SHP77 (cell line): ENCODE measurements around the gene APOA4.
A peak's percentile ranks its signal among the peaks of the same experiment; 100 is the strongest.

Source experiments
- DNase-seq, 2 experiments: peaks; one replicate each; lab custom pipeline; 2025; lab: John Stamatoyannopoulos, UW

The APOA4 gene

DNA sequence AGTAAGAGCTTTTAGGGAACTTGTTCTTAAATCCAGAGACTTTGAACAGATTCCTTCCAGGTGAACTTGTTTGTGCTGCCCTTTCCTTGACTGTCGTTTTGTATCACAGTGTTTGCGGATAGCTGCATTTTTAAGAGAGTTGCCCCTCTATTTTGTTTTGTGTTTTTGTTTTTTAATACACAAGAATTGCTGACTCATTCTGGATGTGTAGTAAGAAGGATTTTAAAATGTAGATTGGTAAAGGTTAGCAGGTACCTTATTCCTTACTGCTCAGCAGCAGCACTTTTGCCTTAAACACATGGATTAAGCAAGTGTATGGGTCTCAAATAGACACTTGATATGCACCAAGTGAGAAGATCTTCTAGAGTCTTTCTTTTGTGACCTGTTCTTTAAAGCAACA, 22.5 kb downstream of the APOA4 start:
- DNase-seq = no peak

DNA sequence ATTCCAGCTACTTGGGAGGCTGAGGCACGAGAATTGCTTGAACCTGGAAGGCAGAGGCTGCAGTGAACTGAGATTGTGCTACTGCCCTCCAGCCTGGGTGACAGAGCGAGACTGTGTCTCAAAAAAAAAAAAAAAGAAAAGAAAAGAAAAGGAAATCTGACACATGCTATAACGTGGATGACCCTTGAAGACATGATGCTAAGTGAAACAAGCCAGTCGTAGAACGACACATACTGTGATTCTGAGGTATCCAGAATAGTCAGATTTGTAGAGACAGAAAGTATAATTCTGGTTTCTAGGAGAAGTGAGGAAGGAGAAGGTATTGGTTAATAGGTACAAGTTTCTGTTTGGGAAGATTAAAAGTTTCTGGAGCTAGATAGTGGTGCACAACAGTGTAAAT, 24.7 kb downstream of the APOA4 start:
- no peak for DNase-seq

DNA sequence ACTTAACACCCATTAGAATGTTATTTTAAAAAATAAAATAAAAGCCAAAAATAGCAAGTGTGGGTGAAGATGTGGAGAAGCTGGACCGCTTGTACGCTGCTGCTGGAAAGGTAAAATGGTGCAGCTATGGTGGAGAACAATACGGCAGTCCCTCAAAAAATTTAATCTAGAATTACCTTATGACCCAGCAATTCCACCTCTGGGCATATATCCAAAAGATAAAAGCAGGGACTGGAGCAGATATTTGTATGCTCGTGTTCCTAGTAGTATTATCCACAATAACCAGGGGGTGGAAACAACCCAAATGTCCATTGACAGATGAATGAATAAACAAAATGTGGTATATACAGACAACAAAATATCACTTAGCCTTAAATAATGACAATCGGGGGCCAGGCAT, 25.3 kb downstream of the APOA4 start:
- DNase-seq = no peak

DNA sequence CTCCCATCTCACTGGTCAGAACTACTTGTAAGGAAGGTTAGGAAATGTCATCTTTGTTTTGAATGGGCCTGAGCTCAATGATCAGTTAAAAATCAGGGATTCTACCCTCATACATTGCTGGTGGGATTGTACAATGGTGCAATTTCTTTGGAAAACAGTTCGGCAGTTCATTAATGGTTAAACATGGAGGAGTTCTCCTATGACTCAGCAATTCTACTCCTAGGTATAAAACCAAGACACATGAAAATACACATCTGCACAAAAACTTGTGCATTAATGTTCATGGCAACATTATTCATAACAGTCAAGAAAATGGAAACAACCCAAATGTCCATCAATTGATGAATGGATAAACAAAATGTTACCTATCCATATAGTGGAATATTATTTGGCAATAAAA, 26.6 kb downstream of the APOA4 start:
- DNase-seq = no peak

DNA sequence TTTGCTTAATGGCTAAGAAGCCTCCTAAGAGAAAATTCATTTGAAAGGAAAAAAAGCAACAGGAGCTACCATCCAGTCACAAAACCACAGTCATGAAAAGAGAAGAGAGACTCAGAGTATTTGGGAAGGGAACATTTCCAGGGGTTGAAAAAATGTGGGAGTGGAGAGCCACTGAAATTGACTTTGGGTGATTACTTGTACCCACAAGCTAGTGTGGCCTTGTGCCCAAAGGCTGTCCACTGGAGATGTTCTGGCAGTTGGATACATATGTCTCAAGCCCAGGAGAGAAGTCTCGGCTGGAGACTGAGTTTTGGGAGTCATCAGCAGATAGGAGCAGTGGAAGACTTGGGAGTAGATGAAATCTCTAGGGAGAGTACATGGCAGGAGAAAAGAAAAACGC, 28.3 kb downstream of the APOA4 start:
- no peak for DNase-seq

DNA sequence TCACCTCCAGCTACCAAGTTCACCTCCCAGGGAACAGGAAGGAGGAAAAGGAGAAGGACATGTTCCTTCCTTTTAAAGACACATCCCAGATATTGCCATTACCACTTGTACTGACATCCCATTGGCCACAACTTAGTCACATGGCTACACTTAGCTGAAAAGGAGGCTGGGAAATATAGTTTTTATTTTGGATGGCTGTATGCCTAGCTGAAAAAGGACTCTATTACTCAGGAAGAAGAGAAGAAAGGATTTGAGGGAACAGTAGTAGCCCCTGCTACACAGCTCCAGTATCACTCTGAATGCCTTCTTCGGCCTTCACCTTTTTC, 29.4 kb downstream of the APOA4 start:
- no peak for DNase-seq

DNA sequence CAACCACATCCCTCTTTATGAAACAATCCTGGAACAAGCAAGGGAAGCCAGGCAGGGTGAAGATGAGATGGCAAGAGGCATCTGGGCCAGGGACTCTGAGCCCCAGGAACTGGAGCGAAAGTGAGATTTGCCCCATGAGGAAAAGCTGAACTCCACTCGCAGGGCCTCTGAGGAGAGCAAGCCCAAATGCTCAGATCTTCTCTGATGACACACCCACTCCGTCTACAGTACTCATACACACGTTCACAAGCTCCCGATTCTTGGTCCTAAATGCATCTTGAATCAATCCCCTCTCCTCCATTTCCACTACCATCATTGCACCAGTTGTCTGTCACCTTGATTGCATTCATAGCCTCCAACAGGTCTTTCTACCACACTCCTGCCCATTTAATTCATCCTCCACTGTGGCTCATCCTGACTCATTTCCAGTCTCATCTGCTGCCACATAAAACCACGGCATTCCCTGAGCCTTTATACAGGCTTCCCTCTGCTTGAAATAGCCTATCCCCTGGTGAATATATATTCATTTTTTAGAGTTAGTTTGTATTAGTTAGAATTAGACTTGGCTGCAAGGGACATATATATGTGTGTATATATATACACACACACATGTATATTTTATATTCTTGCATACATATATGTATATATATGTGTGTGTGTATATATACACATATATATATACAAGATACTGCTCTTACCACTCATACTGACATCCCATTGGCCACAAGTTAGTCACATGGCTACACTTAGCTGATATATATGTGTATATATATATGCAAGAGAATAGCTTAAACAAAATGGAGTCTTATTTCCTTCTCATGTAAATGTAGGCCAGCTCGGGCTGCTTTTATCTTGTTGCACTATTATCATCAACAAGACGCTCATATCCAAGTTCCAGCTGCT, 30.0 kb downstream of the APOA4 start:
- DNase-seq = no peak

DNA sequence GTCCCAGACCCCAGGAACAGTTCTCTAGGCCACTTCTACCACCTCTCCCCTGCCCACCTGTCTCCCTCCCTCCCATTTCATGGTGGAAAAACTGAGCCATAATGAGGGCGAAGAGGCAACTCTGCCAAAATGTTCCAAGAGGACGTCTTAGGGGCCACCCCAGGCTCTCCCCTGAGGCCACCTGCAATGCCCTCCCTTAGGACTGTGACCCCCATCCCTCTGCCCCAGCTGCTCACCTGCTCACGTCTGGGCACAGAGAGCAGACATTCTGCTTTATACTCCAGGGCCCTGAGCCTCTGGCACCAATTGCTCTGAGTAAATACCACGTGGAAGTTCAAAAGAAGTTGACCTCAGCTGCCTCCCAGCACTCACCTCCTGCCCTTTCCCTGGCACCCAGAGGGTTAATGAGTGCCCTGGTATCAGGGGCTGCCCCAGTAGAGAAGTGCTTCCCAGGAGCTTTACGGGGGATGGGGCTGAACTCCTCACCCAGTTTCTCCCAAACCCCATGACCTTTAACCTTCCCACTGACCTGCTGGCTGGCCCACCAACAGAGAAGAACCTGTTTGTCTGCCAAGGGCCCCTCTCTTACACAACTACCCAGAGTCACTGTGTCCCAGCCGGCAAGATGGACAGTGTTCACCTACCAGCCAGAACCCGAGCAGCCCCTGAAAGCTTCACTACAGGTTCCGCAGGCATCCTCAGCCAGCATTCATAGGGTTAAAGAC, 30.8 kb downstream of the APOA4 start:
- no peak for DNase-seq

DNA sequence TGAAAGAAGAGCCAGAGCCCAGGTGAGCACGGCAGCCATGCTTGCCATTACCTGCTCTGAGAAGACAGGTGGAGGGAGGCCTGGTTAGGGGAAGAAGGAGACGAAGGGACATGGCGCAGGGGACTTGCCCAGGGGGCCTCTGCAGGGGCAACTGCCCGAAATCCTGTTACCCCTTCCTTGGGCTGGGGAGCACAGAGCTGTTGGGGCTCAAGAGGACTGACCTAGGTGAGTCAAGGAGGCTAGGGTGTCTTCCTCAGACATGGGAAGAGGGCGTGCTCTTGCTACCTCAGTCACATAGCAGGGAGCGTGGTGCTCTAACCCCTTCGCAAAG, 31.3 kb downstream of the APOA4 start, which contains the start of gene APOA5:
APOA5 (minus strand) TSS at position 67 of the 331 bp plus-strand sequence; CDS start at position 48, 19 bp downstream.
- no peak for DNase-seq

DNA sequence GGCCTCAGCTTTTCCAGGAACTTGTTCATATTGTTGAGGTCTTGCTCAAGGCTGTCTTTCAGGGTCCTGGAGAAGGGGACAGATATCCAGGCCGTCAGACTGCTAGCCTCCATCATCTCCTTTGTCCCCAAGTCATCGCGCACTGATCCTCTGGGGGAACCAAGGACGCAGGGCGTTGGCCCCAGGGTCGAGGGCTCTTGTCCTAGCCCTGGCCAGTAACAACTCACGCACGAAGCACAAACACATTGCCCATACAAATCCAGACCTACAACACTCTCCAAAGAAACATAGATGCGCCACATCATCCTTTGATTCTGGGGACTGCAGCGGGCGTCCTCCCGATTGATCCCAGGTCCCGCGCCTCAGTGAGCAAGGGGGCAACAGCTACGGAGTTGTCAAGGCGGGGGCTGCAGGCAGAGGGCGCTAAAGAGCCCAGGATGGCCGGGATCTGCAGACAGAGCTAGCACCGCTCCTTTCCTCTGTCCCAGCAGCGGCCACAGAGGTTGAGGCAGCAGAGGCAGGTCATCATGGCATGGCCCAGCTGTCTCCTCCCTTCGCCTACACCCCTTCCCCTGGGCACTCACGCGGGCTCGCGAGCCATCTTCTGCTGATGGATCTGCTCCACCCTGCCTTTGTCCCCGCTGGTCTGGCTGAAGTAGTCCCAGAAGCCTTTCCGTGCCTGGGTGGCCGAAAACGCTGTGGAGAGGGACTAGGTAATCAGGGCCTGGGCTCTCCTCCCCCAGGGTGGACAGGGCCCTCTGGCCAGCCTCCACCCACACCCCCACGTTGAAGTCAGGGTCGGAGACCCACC, 31.9 kb downstream of the APOA4 start:
- peak; percentile 34 to 64 for DNase-seq

DNA sequence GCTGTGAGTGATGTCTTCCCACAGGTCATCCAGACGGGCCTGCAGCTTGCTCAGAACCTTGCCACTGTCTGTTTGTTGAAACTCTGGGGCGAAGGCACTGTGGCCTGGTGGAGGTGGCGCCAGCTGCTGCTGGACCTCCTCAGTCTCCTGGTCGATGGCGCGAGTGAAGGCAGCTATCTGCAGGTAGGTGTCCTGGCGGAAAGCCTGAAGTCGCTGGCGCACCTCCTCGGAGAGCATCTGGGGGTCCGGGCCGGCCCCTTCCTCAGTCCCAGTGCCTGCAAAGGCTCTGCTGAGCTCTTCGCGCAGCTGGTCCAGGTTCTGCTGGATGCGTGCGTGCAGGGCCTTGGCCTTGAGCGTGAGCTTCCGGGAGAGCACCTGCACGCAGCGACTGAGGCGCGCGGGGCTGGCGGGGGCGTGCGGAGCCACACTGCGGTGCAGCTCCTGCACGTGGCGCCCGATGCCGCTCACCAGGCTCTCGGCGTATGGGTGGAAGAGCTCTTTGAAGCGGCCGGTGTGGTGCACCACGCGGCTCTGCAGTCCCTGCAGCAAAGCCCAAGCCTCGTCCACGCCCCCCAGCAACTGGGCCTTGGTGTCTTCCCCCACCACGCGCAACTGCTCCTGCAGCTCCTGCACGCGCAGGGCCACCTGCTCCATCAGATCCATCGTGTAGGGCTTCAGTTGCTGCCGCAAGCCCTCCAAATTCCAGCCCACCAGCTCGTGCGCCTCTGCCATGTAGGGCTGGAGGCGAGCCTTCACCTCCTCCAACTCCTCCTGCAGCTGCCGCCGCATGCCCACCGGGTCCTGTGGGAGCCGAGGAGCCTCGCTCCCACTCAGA, 32.7 kb downstream of the APOA4 start:
- no peak for DNase-seq

DNA sequence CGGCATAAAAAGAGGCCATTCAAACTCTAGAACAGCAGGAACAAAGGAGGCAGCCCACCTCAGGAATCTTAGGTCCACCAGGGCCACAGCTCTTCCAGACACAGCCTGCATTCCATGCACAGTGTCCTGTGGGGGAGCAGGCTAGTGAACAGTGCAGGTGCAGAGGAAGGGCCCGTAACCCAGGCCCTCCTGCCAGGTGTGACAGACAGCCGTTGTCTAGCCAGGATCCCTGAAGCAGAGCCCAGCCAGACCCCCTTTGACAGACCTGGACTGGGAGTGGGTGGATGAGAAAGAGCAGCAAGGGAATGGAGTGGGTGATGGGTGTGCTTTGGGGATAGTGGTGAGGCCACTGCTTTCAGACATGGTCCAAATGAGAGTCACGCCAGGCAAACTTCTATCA, 34.1 kb downstream of the APOA4 start:
- DNase-seq = no peak

DNA sequence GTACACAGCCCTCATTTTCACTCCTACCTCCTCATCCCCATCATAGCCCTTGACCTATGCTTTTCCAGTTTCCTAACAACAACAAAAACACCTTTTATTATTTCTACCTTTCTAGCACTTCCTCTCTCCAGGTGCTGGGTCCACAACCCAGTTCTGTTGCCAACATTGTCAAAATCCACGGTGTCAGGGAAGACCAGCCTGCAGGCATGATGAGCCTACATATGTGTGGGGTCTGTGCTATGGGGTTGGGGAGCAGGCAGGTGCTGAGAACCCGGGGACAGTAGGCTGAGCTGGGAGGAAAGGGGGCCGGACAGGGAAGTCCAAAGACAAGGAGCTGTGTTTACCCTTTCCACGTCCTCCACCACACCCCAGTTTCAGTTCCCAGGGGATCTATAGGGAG, 34.6 kb downstream of the APOA4 start:
- DNase-seq = no peak

DNA sequence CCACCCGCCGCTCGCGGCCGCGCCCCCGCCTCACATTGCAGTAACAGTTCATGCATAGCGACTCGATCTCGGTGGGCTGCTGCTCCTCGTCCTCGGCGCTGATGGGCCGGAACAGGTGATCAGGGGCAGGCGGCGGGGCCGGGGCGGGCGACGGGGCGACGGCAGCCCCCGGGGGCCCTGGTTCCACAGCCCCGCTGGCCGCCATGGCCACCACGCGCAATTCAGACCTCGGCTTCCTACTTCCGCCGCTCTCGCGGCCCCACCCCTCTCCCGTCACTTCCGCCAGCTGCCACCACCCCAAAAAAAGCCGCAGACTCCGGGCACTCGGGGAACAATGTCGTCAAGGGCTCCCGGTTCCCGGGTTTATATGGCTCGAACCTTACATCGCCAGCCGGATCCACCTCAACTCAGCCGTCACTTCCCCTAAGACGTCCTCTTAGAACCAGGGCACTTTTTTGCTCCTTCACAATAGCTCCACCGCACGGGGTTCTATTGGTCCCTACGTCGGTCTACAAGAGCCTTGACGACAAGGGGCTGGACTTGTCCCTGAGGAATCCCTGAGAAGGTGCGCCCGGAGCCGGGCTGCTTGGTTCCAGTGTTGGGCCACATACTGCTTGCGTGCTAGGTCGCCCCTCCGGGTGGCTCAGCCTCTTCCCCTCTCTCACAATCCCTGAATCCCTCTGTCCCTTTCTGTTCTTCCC, 35.2 kb downstream of the APOA4 start, which contains the start of gene ZPR1:
ZPR1 (minus strand) TSS at position 238 of the 701 bp plus-strand sequence; CDS start at position 205, 33 bp downstream.
- peak; percentile 55 to 59 for DNase-seq

DNA sequence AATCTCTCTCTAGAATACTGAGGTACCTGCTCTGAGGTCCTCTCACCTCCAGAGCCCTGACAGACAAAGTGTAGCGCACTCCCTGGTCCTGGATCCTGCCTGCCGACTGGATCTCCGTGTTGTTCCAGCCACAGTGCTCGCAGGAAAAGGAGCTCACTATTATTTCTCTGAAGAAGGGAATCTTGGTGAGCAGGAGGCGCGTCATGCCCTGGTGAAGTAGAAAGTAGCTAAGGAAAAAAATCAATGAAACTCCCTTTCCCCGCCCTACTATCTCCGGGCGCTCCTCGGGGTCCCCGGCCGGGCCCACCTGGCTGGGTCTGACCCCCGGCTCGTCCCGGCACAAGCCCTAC, 35.7 kb downstream of the APOA4 start:
- no peak for DNase-seq

DNA sequence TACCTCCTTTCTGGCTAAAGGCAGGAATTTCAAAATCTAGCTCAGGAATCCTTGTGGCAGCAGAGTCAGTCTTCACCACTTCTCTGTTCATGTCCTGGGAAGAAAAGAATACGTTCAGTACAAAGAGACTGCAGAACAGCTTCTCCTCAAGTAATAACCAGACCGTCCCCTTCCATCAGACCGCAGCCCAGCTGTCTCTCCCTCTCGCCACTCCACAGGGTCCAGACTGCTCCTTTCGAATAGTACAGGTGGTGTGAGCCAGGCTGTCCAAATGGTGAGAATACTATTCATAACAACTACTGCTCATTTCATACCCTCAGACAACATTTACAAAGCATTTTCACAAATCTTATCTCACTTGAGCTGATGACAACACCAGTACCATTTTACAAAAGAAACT, 36.1 kb downstream of the APOA4 start:
- DNase-seq = no peak

DNA sequence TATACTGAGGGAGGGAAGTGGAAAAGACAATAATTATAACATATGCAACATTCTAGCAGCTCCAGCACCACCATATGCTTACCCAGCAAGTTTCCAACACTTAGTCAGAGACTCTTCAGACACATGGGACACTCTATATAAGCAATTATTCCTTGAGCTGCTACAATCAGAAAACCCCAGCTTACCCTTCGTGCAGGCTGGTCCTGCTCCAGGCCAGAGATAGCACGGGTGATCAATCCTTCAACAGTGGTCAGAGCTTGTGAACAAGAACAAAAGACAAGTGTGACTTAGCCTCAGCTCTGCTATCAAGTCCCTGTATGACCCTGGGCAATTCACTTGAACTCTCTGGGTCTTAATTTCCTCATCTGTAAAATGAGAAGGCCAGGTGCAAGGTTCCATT, 36.8 kb downstream of the APOA4 start:
- DNase-seq = no peak

DNA sequence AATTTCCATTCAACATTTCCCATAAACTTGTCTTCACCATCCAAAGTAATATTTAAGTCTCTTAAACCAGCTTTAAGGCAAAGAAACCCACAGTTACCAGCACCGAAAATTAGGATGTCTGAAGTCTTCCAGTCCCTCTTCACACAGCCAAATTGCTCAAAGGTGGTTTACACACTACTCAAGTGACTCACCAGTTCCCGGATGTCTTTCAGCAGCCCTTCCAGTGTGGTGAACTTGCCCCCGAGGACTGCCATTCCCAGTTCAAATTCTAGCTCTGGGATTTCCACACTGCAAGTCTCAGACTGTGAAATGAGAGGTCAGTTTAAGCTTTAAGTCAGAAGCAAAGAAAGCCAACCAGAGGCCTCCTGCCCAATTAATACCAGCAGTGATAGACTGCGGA, 40.4 kb downstream of the APOA4 start:
- DNase-seq = no peak

DNA sequence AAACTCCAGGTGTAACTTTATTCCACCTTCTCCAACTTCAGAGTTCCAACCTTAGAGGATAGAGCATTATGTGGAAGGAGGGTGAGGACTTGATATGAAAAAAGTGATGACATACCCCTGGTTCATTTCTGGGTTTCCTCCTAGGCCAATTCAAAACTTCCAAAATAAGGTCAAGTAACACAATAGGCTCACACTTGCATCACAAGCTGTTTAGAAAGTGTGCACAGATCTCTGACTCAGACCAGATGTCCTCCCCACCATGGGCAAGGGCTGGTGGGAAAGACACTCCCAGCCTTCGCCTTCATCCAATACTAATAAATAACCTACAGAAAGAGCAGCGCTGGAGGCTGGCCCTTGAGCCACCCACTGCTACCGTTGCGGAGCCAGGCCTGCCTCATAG, 44.5 kb downstream of the APOA4 start:
- no peak for DNase-seq

DNA sequence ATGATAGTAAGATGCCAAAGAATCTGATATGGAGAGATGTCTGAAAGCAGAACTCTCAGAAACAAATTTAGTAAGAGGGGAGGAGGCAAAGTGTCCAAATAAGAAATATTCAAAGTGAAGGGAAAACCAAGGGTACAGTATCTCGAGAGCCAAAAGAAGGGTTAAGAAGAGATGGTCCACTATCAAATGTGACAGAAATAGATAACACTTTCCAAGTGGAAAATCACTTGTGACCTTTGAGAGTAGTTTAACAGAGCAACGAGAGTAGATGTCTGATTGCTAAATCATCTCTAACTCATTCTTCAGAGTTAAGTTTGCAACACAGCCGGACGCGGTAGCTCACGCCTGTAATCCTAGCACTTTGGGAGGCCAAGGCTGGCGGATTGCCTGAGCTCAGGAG, 46.0 kb downstream of the APOA4 start:
- DNase-seq = no peak

DNA sequence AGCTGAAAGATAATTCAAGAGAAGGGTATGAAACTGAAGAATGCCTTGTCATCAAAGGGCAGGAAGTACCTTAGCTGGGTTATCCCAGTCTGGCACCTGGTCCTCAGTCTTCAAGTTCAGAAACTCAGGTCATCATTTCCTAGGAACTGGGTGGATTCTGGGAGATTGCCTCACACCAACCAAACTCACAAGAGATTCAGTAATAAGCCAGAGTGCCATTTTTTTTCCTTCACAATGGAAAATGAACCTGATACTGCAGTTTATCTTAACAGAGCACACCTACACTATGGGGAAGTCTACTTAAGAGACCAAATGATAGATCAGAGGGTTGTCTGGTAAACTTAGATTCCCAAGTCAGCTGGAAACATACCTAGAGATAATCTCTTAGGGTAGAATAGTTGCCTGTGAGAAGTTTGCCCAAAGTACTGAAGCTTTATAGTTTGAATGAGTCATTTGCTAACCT, 46.6 kb downstream of the APOA4 start:
- no peak for DNase-seq
